SU-DHL-6 (cell line): ENCODE results near the gene UVSSA.

Experiments used
- H2AFZ ChIP-seq: fragments of 200-600 bp; sonication (generic); 2 replicates; pipeline ENCODE4 v1.6.1; 2014; ENCODE audit warnings: low read depth, mild to moderate bottlenecking, moderate library complexity, mixed read lengths, antibody characterized with exemption, low read length; ENCODE audit not compliant: severe bottlenecking
- H3F3A ChIP-seq: fragments of 200-600 bp; shearing (Covaris generic); 2 replicates; pipeline ENCODE4 v1.6.0; 2016; ENCODE audit warnings: antibody characterized with exemption, mild to moderate bottlenecking; ENCODE audit not compliant: insufficient read depth
- H3K27ac ChIP-seq: fragments of 200-600 bp; sonication (generic); 2 replicates; pipeline ENCODE4 v1.5.1; 2016; ENCODE audit warnings: low read depth, mild to moderate bottlenecking, low read length, moderate library complexity, mixed read lengths
- H3K27me3 ChIP-seq: fragments of 200-600 bp; sonication (generic), shearing (Covaris generic); 2 replicates; pipeline ENCODE4 v1.6.0; 2014; ENCODE audit warnings: mild to moderate bottlenecking, low read length
- H3K36me3 ChIP-seq: fragments of 200-600 bp; sonication (generic); 2 replicates; pipeline ENCODE4 v1.6.1; 2014; ENCODE audit warnings: mild to moderate bottlenecking, low read length, mixed read lengths
- H3K4me2 ChIP-seq: fragments of 300-600, 200-600 bp; shearing (Covaris generic), sonication (generic); 2 replicates; pipeline ENCODE4 v1.6.0; 2014; ENCODE audit warnings: low read length, low read depth, mild to moderate bottlenecking; ENCODE audit not compliant: poor library complexity, severe bottlenecking
- H3K4me3 ChIP-seq: fragments of 200-600 bp; sonication (generic); 2 replicates; pipeline ENCODE4 v1.5.1; 2014; ENCODE audit warnings: antibody characterized with exemption, low read length, mild to moderate bottlenecking, mixed read lengths; ENCODE audit not compliant: insufficient read depth, poor library complexity, severe bottlenecking
- H3K79me2 ChIP-seq: fragments of 200-600 bp; sonication (generic); 2 replicates; pipeline ENCODE4 v1.6.1; 2014; ENCODE audit warnings: mild to moderate bottlenecking, low read length, moderate library complexity; ENCODE audit not compliant: insufficient read depth
- H3K9ac ChIP-seq: fragments of 200-600 bp; sonication (generic); 2 replicates; pipeline ENCODE4 v1.7.0; 2014; ENCODE audit warnings: mild to moderate bottlenecking, low read length
- H3K9me2 ChIP-seq: fragments of 200-600 bp; sonication (generic); replicated peaks from 2 replicates; pipeline ENCODE4 v1.6.1; 2014; ENCODE audit warnings: low read length; ENCODE audit not compliant: insufficient read depth
- H3K9me3 ChIP-seq: fragments of 200-600 bp; sonication (generic); 2 replicates; pipeline ENCODE4 v1.6.1; 2014; ENCODE audit warnings: low read length, mixed read lengths; ENCODE audit not compliant: insufficient read depth
- H4K20me1 ChIP-seq: fragments of 200-600 bp; sonication (generic); 2 replicates; pipeline ENCODE4 v1.6.1; 2014; ENCODE audit warnings: low read depth, mild to moderate bottlenecking, antibody characterized with exemption, low read length, moderate library complexity, mixed read lengths
- CTCF ChIP-seq: fragments of 200-600 bp; sonication (generic); IDR thresholded peaks from one replicate; pipeline ENCODE4 v1.5.1; 2017; ENCODE audit warnings: antibody characterized with exemption, mild to moderate bottlenecking, low read length, moderate library complexity; ENCODE audit not compliant: insufficient read depth, poor library complexity, severe bottlenecking
- EZH2phosphoT487 ChIP-seq: fragments of 200-600 bp; sonication (generic), shearing (Covaris generic); conservative IDR thresholded peaks from 2 replicates; pipeline ENCODE4 v1.6.1; 2018; ENCODE audit warnings: mild to moderate bottlenecking, antibody characterized with exemption, low read length, moderate library complexity, mixed read lengths

Gene UVSSA

DNA sequence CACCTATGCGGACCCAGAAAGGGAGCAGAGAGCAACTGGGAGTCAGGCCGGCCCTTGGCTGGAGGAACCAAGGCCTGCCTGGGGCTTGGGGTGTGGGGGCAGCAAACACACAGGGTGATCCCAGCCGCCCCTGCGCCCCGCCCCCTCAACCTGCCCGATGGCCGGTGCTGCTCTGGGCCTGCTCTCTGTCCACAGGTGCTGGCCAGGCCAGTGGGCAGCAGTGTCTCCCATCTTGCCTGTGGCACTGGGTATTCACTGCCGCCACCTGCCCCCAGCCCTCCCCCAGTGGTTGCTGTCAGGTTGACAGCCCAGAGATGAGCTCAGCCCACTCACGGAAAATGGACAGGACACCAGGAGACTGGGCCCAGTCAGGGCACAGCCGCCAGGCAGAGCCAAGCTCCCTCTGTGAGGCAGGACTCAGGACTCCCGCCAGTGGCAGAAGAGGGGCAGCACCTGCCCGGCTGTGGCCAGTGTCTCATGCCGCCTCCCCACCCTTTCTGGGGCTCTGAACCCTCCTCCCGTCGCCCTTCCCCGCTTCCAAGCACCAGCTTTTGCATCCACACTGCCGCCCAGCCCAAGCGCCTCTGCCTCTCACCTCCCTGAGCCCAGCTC is 54.5 kb downstream of the UVSSA start:
- Histone ChIP-seq H4K20me1 (no peaks in the 10 kb centered on the region), H3K36me3 (no peaks in the 10 kb centered on the region)
- TF ChIP-seq EZH2phosphoT487 (no peak), CTCF (no peak)

DNA sequence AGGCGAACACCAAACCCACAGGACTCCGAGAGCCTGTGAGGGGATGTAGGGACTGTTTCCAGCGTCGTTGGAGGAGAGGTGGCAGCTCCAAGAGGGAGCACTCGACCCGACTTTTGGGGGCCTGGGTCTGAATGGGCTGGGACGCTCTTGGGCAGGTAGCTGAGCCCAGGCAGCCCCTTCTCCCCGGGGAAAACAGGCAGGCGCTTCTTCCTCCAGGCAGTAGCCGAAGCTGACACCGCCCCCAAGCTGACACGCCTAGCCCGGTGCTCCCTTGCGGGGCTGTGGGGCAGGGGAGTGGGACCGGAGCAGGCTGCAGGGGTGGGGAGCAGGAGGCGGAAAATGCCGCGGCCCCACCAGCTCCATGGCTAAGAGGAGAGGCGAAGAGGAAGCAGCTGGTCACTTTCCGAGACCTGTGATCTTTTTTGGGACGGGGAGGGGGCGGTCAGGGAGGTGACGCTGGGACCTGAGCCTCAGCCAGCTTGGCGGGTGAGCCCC is 55.1 kb downstream of the UVSSA start:
- Histone ChIP-seq H3K79me2 (no peaks in the 10 kb centered on the region), H3K27ac (no peak overlapping the region), H4K20me1 (no peaks in the 10 kb centered on the region), H3K4me3 (no peak overlapping the region), H3K9me3 (peaks cover 14% of the 10 kb centered on the region; the same call in 1 of the 2 replicates), H3K9ac (no peak overlapping the region), H3K27me3 (no peaks in the 10 kb centered on the region), H2AFZ (no peak overlapping the region), H3K36me3 (no peaks in the 10 kb centered on the region), H3K4me2 (no peak overlapping the region), H3K9me2 (no peaks in the 10 kb centered on the region), H3F3A (no peaks in the 10 kb centered on the region)
- no peak for TF ChIP-seq CTCF
- no peak for TF ChIP-seq EZH2phosphoT487

More for the DNA sequence above, 54.5 kb downstream of the UVSSA start:
- Histone ChIP-seq H3K9me2 (no peaks in the 10 kb centered on the region), H3K27ac (no peak overlapping the region), H3K9me3 (peaks cover 19% of the 10 kb centered on the region; the same call in 1 of the 2 replicates), H3K9ac (no peak overlapping the region), H3K4me3 (no peak overlapping the region), H3K27me3 (no peaks in the 10 kb centered on the region), H3K4me2 (no peak overlapping the region), H3K79me2 (no peaks in the 10 kb centered on the region), H3F3A (no peaks in the 10 kb centered on the region), H2AFZ (no peak overlapping the region)

GRCh38 chr4:1402516-1403091 is 55.6 kb downstream of the UVSSA start:
- Histone ChIP-seq H3K27ac (no peak overlapping the region), H3K9me2 (no peaks in the 10 kb centered on the region), H3K79me2 (no peaks in the 10 kb centered on the region), H3K36me3 (no peaks in the 10 kb centered on the region), H4K20me1 (no peaks in the 10 kb centered on the region), H3F3A (no peaks in the 10 kb centered on the region), H3K4me2 (no peak overlapping the region), H3K9ac (no peak overlapping the region), H3K9me3 (peaks cover 10% of the 10 kb centered on the region; the same call in 1 of the 2 replicates), H2AFZ (no peak overlapping the region), H3K27me3 (no peaks in the 10 kb centered on the region), H3K4me3 (no peak overlapping the region)
- TF ChIP-seq EZH2phosphoT487 (no peak), CTCF (no peak)
